ENCODE measurements around the gene PVALEF. TPM values are rescaled to one million over a fixed set of nuclear protein-coding genes. Genes with fewer than 3 reads are reported as not detected.

The PVALEF gene
- total RNA-seq, 1 donor from 2014 or later: 0.29 TPM

- H3K9me3 Mint-ChIP-seq (ENCODE audit: unreplicated experiment): peaks cover 1% of the 10 kb centered on the region
- no peaks in the 10 kb centered on the region for H3K36me3 Mint-ChIP-seq (ENCODE audit: unreplicated experiment)
- no peak overlapping the region for H3K4me3 Mint-ChIP-seq (ENCODE audit: unreplicated experiment)
- TF ChIP-seq, protein P1, sequence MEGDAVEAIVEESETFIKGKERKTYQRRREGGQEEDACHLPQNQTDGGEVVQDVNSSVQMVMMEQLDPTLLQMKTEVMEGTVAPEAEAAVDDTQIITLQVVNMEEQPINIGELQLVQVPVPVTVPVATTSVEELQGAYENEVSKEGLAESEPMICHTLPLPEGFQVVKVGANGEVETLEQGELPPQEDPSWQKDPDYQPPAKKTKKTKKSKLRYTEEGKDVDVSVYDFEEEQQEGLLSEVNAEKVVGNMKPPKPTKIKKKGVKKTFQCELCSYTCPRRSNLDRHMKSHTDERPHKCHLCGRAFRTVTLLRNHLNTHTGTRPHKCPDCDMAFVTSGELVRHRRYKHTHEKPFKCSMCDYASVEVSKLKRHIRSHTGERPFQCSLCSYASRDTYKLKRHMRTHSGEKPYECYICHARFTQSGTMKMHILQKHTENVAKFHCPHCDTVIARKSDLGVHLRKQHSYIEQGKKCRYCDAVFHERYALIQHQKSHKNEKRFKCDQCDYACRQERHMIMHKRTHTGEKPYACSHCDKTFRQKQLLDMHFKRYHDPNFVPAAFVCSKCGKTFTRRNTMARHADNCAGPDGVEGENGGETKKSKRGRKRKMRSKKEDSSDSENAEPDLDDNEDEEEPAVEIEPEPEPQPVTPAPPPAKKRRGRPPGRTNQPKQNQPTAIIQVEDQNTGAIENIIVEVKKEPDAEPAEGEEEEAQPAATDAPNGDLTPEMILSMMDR (IDR thresholded peaks at IDR 0.05; ENCODE audit: partially characterized antibody, unreplicated experiment): no peak
- no peaks in the 10 kb centered on the region for H3K27me3 Mint-ChIP-seq (ENCODE audit: unreplicated experiment)
- H3K27ac Mint-ChIP-seq (ENCODE audit: unreplicated experiment): no peak overlapping the region
- H3K4me1 Mint-ChIP-seq (ENCODE audit: low read depth, unreplicated experiment): peaks cover 6% of the 10 kb centered on the region
- DNase-seq: peak; percentile 10
These were observed 5.6 kb upstream of the PVALEF start for GRCh38 chr17:81159611-81160265.

- TF ChIP-seq, protein P1 (IDR thresholded peaks at IDR 0.05; ENCODE audit: partially characterized antibody, unreplicated experiment): no peak
- Mint-ChIP-seq H3K4me3 (ENCODE audit: unreplicated experiment) (no peak overlapping the region), H3K36me3 (ENCODE audit: unreplicated experiment) (no peaks in the 10 kb centered on the region), H3K9me3 (ENCODE audit: unreplicated experiment) (peaks cover 2% of the 10 kb centered on the region), H3K4me1 (ENCODE audit: low read depth, unreplicated experiment) (peaks cover 6% of the 10 kb centered on the region), H3K27me3 (ENCODE audit: unreplicated experiment) (no peaks in the 10 kb centered on the region), H3K27ac (ENCODE audit: unreplicated experiment) (no peak overlapping the region)
- peak; percentile 21 for DNase-seq
These were observed 5.0 kb upstream of the PVALEF start for GRCh38 chr17:81160306-81160705.

DNA sequence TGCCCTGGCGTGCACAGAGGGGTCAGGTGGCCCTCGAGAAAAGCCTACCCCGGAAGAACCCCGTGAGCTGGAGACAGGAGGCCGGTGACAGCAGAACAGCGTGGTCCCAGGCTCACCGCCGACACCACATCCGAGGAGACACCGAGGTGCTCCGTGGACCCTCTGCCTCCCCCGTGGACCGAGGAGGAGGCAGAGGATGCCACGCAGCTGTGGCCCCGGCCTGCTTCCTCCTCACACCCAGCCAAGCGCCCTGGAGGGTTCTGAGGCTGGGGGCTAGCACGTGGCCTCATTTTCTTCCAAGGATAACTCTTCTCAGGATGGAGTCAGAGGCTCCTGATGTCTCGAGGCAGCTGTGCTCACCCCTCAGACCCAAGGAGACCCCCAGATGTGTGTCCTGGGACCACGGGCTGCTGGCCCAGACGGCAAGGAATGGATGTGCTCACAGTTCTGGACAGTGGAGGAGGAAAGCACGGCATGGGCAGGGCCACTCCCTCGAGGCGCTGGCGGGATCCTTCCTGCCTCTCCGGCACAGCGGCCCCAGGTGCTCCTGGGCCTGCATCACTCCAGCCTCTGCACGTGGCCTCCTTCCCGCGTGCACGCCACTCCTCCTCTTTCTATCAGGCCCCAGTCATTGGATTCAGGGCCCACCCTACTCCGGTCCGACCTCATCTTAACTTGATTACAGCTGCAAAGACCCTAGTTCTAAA is 4.4 kb upstream of the PVALEF start:
- TF ChIP-seq, protein P1 (IDR thresholded peaks at IDR 0.05; ENCODE audit: partially characterized antibody, unreplicated experiment): no peak
- H3K4me1 Mint-ChIP-seq (ENCODE audit: low read depth, unreplicated experiment): peaks cover 6% of the 10 kb centered on the region
- no peak overlapping the region for H3K4me3 Mint-ChIP-seq (ENCODE audit: unreplicated experiment)
- H3K27me3 Mint-ChIP-seq (ENCODE audit: unreplicated experiment): no peaks in the 10 kb centered on the region
- H3K36me3 Mint-ChIP-seq (ENCODE audit: unreplicated experiment): no peaks in the 10 kb centered on the region
- peaks cover 2% of the 10 kb centered on the region for H3K9me3 Mint-ChIP-seq (ENCODE audit: unreplicated experiment)
- peak; percentile 22 for DNase-seq
- H3K27ac Mint-ChIP-seq (ENCODE audit: unreplicated experiment): no peak overlapping the region

- TF ChIP-seq, protein P1 (IDR thresholded peaks at IDR 0.05; ENCODE audit: partially characterized antibody, unreplicated experiment): no peak
- no peak overlapping the region for H3K27ac Mint-ChIP-seq (ENCODE audit: unreplicated experiment)
- H3K4me3 Mint-ChIP-seq (ENCODE audit: unreplicated experiment): no peak overlapping the region
- peaks cover 2% of the 10 kb centered on the region for H3K9me3 Mint-ChIP-seq (ENCODE audit: unreplicated experiment)
- no peaks in the 10 kb centered on the region for H3K27me3 Mint-ChIP-seq (ENCODE audit: unreplicated experiment)
- DNase-seq: no peak
- peaks cover 6% of the 10 kb centered on the region for H3K4me1 Mint-ChIP-seq (ENCODE audit: low read depth, unreplicated experiment)
- H3K36me3 Mint-ChIP-seq (ENCODE audit: unreplicated experiment): no peaks in the 10 kb centered on the region
These were observed 3.8 kb upstream of the PVALEF start for GRCh38 chr17:81161536-81161935.

DNA sequence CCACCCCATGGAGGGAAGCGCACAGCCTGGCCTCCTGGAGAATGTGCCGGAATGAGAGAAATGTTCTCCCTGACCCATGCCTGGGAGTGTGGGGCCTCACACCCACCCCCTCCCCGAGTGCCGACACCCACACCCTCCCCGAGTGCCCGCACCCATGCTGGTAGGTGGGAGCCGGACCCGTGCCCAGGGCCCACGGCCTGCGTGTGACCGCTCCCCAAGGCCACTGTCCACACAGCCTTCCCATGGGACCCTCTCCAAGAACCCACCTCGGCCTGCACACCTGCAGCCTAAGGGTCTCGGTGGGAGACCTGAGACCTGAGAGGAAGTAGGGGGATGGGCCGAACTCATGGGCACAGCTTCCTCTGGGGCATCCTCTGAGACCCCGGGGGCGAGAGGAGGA is 3.3 kb upstream of the PVALEF start:
- TF ChIP-seq, protein P1 (IDR thresholded peaks at IDR 0.05; ENCODE audit: partially characterized antibody, unreplicated experiment): no peak
- Mint-ChIP-seq H3K36me3 (ENCODE audit: unreplicated experiment) (no peaks in the 10 kb centered on the region), H3K27ac (ENCODE audit: unreplicated experiment) (no peak overlapping the region), H3K27me3 (ENCODE audit: unreplicated experiment) (no peaks in the 10 kb centered on the region), H3K4me1 (ENCODE audit: low read depth, unreplicated experiment) (peaks cover 6% of the 10 kb centered on the region), H3K9me3 (ENCODE audit: unreplicated experiment) (peaks cover 2% of the 10 kb centered on the region), H3K4me3 (ENCODE audit: unreplicated experiment) (no peak overlapping the region)
- peak; percentile 11 for DNase-seq

Measured in glutamatergic neuron (in vitro differentiated cells).